Activated naive CD8-positive, alpha-beta T cell treated with anti-CD3 and anti-CD28 coated beads, Interleukin-2, amount 50 U/mL, for 16 hours (primary cell): ENCODE results near the gene KLHDC7B.
"Not testable (repeated sequence)": the region's sequence is repeated elsewhere in the genome, so short reads cannot be mapped to it uniquely, and the experiment has no call there.

Experiments used
- DNase-seq: peaks from one replicate; pipeline ENCODE4 v3.0.0-alpha.2; 2020; ENCODE audit warnings: low read depth, low spot score

Gene KLHDC7B

GRCh38 chr22:50529897-50530579, 15.7 kb upstream of the KLHDC7B start, which contains the start of gene TYMP:
TSS of gene TYMP (minus strand) at chr22:50530012. CDS start at chr22:50529709, 303 bp downstream.
- DNase-seq, result no peak

DNA sequence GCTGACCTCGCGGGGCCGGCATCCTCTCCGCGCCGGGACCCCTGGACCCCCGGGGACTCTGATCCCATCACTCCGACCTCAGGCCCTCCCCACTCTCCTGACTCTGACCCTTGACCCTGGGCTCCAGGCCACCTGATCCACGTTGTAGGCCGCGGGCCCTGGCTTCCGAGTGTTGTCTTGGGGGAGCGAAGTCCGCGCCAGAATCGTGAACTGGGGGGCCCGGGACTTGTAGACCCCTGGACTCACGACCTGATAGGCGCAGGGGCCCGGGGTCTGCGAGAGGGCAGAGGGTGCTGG, 15.2 kb upstream of the KLHDC7B start:
- DNase-seq, result no peak

DNA sequence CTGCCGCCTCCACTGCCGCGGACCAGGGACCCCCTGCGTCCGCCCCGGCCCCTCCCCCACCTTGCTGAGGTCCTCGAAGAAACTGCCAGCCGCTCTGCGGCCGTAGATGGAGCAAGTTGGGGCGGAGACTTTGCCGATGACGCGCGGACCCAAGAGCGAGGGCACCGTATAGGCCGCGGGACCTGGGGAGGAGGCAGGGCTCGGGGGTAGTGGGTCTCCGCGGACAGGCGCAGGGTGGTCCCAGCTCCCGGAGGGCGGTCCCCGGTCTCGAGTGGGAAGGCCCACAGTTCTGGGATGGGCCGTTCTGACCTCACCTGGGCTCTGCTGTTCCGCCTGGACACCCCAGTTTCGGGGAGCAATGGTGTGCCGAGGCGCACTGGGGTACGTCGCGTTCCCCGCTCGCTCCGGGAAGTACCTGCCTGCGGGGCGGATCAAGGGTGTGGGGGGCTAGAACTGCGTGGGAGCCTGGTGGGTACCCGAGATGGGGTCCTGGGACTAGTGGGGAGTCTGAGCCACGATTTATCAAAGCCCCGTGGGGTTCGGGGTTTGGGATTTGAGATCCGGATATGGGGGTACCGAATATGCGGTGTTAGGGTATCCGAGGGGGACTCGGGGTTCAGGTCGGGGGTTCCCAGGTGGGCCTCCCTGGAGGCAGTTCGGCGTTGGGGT, 14.7 kb upstream of the KLHDC7B start:
- peak; percentile 70 for DNase-seq

GRCh38 chr22:50531546-50531961, 14.1 kb upstream of the KLHDC7B start:
- no peak for DNase-seq

GRCh38 chr22:50531962-50532674, 13.6 kb upstream of the KLHDC7B start:
- DNase-seq, result no peak

GRCh38 chr22:50532824-50533796, 12.6 kb upstream of the KLHDC7B start:
- no peak for DNase-seq

- not testable (repeated sequence) for DNase-seq
Measured at GRCh38 chr22:50533856-50534711, 11.6 kb upstream of the KLHDC7B start.

GRCh38 chr22:50535113-50535512, 10.6 kb upstream of the KLHDC7B start:
- DNase-seq, result no peak

GRCh38 chr22:50536226-50536625, 9.5 kb upstream of the KLHDC7B start:
- no peak for DNase-seq

DNA sequence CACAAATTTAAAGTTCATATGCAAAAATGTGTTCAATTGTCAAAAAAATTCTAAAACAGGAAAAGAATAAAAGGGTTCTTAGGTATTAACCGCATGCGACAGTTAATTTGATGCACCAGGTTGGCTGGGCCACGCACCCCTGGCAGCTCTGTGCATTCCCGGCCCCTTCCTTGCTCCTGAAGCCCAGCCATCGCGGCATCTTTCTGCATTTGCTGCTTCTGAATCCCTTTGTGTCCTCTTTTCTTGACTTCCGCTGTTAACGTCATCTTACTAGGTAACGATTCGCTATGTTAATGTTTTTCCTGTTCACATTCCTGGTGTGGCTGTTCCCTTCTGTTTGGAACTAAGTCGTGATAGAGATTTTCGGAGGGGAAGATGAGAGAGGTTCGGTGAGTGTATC, 7.9 kb upstream of the KLHDC7B start:
- no peak for DNase-seq

DNA sequence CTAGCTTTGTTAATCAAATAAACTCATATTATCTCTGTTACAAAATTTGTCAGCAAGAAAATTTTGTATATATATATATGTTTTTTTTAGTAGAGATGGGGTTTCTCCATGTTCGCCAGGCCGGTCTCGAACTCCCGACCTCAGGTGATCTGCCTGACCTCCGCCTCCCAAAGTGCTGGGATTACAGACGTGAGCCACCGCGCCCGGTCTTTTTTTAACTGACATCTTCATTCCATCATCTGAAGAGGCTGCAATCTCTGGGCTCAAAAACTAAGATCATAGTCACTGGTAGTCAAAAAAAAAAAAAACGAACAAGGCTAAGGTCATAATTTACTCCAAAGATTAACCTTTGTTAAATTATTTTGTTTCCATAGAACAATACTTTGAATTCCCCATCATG, 5.3 kb upstream of the KLHDC7B start:
- DNase-seq, result no peak

GRCh38 chr22:50541667-50542026, 4.1 kb upstream of the KLHDC7B start:
- DNase-seq, result not testable (repeated sequence)

DNA sequence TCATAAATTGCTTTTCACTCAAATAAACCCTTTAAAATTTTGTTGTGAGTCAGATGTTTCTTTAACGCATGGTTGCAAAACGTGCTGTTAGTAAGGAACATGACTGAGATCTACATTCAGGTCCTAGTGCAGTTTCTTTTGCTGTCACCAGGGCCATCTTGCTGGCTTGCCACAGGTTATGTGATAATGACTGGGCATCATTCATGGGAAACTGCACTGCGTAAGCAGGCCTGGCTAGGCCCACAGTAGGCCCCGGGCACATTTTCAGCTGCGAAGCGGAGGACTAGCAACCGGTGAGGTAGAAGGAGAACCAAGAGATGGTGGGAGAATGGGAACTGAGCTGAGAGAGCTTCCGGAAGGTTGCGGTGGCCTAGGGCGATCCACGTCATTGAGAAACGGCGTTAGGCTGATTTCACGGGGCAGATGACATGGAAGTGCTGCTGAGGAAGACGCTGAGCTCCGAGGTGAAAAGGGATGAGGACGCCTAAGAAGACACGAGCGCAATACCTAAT, 3.2 kb upstream of the KLHDC7B start:
- no peak for DNase-seq

DNA sequence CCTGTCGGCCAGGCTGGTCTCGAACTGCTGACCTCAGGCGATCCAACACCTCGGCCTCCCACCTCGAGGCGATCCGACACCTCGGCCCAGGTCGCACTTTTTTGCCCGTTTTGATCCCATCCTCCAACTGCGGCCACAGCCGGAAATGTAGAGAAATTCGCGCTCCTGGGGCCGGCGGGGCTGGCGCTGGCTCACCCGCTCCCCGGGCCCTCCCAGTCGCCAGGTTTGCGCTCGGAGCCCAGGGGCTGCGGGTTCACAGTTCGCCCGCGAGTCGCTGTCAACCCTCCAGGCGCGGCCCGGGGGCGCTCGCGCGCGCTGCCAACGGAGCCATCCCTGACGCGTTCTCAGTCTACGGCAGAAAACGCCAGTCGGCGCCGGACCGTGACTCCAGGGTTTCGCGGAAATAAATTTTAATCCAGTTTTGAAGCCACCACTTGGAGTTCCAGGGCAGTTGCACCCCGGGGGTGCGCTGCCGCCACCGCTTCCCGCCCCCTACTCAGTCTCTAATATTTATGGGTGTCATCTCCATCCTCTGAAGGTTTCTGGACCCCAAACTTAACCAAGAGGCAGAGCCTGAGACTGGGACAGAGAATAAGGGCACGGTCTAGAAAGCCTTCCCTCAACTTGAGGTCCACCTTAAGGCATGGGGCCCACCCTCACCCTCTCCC, 1.5 kb upstream of the KLHDC7B start:
- DNase-seq, result peak; percentile 56

DNA sequence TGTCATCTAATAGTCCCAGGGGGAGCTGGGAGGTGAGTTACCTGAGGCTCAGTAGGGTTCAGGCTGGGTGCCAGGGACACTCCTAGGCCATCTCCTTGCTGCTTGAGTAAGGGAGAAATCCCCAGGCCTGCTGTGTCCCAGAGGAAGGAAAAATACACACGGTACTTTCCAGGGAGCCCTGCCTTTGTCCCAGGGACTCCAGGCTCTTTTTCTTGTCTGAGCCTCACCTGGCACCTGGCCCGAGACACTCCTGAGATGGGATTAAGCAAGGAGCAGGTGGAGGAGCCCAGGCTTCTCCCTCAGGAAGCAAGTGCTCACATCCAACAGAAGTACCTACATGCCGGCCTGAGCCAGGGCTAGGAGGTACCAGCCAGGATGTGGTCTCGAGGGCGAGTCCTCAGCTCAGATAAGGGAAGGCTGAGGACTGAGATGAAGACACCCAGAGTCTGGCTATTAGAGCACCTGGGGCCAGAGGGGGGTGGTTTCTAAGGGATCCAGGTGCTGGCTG, 899 bp upstream of the KLHDC7B start:
- DNase-seq, result no peak

DNA sequence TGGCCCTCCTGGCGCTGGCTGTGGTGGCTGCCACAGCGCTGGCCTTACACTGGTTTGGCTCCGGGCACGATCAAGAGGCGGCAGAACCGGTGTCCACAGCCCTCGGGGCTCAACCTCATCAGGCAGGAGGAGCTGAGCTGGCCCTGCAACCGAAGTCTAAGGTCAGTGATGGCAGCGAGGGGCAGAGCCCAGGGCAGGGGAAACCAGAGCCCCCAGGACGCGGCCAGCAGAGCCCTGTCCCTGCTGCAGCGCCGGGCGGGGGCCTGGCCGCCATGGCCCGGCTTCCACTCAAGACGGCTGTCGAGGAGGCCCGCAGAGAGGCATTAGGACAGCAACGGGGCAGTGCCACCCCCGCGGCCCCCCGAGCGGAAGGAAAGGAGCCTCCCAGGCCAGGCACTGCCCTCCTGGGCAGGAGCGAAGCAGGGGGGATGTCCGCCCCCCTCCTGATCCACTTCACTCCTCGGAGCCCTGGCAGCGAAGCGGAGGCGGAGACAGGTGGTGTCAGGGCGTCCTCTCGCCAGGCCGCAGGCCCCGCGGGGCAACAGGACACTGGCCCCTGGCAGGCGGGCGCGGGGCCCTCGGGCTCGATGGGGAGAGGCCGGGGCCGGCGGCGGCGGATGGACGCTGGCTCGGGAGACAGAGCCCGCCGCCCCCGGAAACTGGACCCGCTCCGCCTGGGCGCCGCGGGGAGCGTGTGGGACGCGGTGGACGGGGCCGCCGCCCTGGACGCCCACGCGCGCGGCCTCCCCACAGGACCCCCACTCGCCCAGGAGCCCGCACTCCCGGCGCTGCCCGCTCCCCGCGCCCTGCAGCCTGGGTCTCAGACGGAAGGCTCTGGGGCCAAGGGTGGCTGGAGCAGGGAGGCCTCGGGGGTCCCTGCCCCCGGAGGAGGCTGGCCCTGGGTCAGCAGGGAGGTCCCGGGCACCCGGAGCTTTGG, 895 bp downstream of the KLHDC7B start:
- no peak for DNase-seq

- DNase-seq, result no peak
Measured at GRCh38 chr22:50547263-50547985, 1.7 kb downstream of the KLHDC7B start.
